H9 (cell line): ENCODE measurements around the gene GPR176. TPM values are rescaled to one million over a fixed set of nuclear protein-coding genes. Genes with fewer than 3 reads are reported as not detected.

Source experiments
- DNase-seq: peaks from one replicate; pipeline ENCODE4 v3.0.0-alpha.2; 2017
- H2AFZ ChIP-seq: one replicate; pipeline ENCODE4 v1.6.1; 2013; ENCODE audit warnings: mild to moderate bottlenecking, low read length, control low read depth, moderate library complexity
- H2AK5ac ChIP-seq: 2 replicates; pipeline ENCODE4 v1.6.1; 2013; ENCODE audit warnings: low read length, control low read depth, mixed read lengths; ENCODE audit not compliant: insufficient read length
- H2BK120ac ChIP-seq: one replicate; pipeline ENCODE4 v1.6.1; 2013; ENCODE audit warnings: low read depth, mild to moderate bottlenecking, low read length, control low read depth, inconsistent platforms; ENCODE audit not compliant: poor library complexity, severe bottlenecking
- H2BK12ac ChIP-seq: 2 replicates; pipeline ENCODE4 v1.6.1; 2013; ENCODE audit warnings: low read length, control low read depth, mixed read lengths, low read depth; ENCODE audit not compliant: insufficient read length
- H2BK15ac ChIP-seq: 2 replicates; pipeline ENCODE4 v1.6.1; 2013; ENCODE audit warnings: low read depth, low read length, control low read depth
- H2BK20ac ChIP-seq: one replicate; pipeline ENCODE4 v1.6.1; 2013; ENCODE audit warnings: low read depth, mild to moderate bottlenecking, low read length, control low read depth, inconsistent platforms; ENCODE audit not compliant: poor library complexity, severe bottlenecking
- H2BK5ac ChIP-seq: 2 replicates; pipeline ENCODE4 v1.6.1; 2013; ENCODE audit warnings: low read length, control low read depth, mixed read lengths; ENCODE audit not compliant: insufficient read length
- H3K14ac ChIP-seq: 2 replicates; pipeline ENCODE4 v1.6.1; 2013; ENCODE audit warnings: low read length, control low read depth; ENCODE audit not compliant: insufficient read depth
- H3K18ac ChIP-seq: 2 replicates; pipeline ENCODE4 v1.6.1; 2013; ENCODE audit warnings: low read depth, mild to moderate bottlenecking, mixed read lengths, low read length, control low read depth; ENCODE audit not compliant: insufficient read length
- H3K23ac ChIP-seq: 2 replicates; pipeline ENCODE4 v1.6.1; 2013; ENCODE audit warnings: low read length, control low read depth, mixed read lengths, low read depth; ENCODE audit not compliant: insufficient read length
- H3K23me2 ChIP-seq: 2 replicates; pipeline ENCODE4 v1.6.1; 2013; ENCODE audit warnings: low read depth, mild to moderate bottlenecking, mixed read lengths, low read length, control low read depth; ENCODE audit not compliant: insufficient read length, poor library complexity, severe bottlenecking
- H3K27ac ChIP-seq: 2 replicates; pipeline ENCODE4 v1.5.1; 2013; ENCODE audit warnings: low read length, control low read depth, mixed read lengths, low read depth; ENCODE audit not compliant: insufficient read length
- H3K27me3 ChIP-seq: 2 replicates; pipeline ENCODE4 v1.6.1; 2013; ENCODE audit warnings: low read length, control low read depth, inconsistent platforms; ENCODE audit not compliant: insufficient read depth
- H3K4ac ChIP-seq: 2 replicates; pipeline ENCODE4 v1.6.1; 2013; ENCODE audit warnings: low read depth, mild to moderate bottlenecking, control low read depth, inconsistent platforms, low read length, moderate library complexity
- H3K4me1 ChIP-seq: 2 replicates; pipeline ENCODE4 v1.6.1; 2013; ENCODE audit warnings: low read length, control low read depth, inconsistent platforms; ENCODE audit not compliant: insufficient read depth
- H3K4me2 ChIP-seq: 2 replicates; pipeline ENCODE4 v1.6.1; 2013; ENCODE audit warnings: low read length, control low read depth, mixed read lengths; ENCODE audit not compliant: insufficient read length, insufficient read depth
- H3K56ac ChIP-seq: 2 replicates; pipeline ENCODE4 v1.6.1; 2013; ENCODE audit warnings: low read depth, mild to moderate bottlenecking, mixed read lengths, low read length, control low read depth; ENCODE audit not compliant: insufficient read length
- H3K79me1 ChIP-seq: 2 replicates; pipeline ENCODE4 v1.6.1; 2013; ENCODE audit warnings: low read depth, mild to moderate bottlenecking, moderate library complexity, low read length, control low read depth, inconsistent platforms; ENCODE audit not compliant: insufficient read depth, poor library complexity, severe bottlenecking
- H3K79me2 ChIP-seq: 2 replicates; pipeline ENCODE4 v1.6.1; 2013; ENCODE audit warnings: low read length, control low read depth, inconsistent platforms; ENCODE audit not compliant: insufficient read depth
- H3K9ac ChIP-seq: 2 replicates; pipeline ENCODE4 v1.6.1; 2013; ENCODE audit warnings: low read length, control low read depth, mixed read lengths; ENCODE audit not compliant: insufficient read length; ENCODE audit errors: extremely low read depth
- H3K9me3 ChIP-seq: one replicate; pipeline ENCODE4 v1.6.1; 2013; ENCODE audit warnings: low read depth, low read length, inconsistent platforms; ENCODE audit not compliant: control insufficient read depth
- H3T11ph ChIP-seq: one replicate; pipeline ENCODE4 v1.6.1; 2013; ENCODE audit warnings: mild to moderate bottlenecking, low read length, control low read depth, inconsistent platforms
- H4K20me1 ChIP-seq: one replicate; pipeline ENCODE4 v1.6.1; 2013; ENCODE audit not compliant: control insufficient read depth, insufficient read length, insufficient read depth
- H4K5ac ChIP-seq: 2 replicates; pipeline ENCODE4 v1.6.1; 2013; ENCODE audit warnings: low read depth, mild to moderate bottlenecking, mixed read lengths, low read length, control low read depth; ENCODE audit not compliant: insufficient read length
- H4K8ac ChIP-seq: replicated peaks from 2 replicates; pipeline ENCODE4 v1.6.1; 2013; ENCODE audit warnings: low read length, control low read depth, mixed read lengths, low read depth; ENCODE audit not compliant: insufficient read length
- H4K91ac ChIP-seq: 2 replicates; pipeline ENCODE4 v1.6.1; 2013; ENCODE audit warnings: low read depth, mild to moderate bottlenecking, moderate library complexity, mixed read lengths, low read length, control low read depth; ENCODE audit not compliant: insufficient read length
- H3K27ac Mint-ChIP-seq, 3 experiments: 2 replicates in 2 of 3; 3 replicates in 1 of 3; pipeline ENCODE4 v1.8.0; 2020 to 2021; ENCODE audit warnings: mixed read lengths in 3 of 3, mild to moderate bottlenecking in 1 of 3, moderate library complexity in 1 of 3
- H3K27me3 Mint-ChIP-seq: 2 replicates; pipeline ENCODE4 v1.8.0; 2021; ENCODE audit warnings: low read depth, mild to moderate bottlenecking, moderate library complexity, mixed read lengths
- H3K36me3 Mint-ChIP-seq, 3 experiments: 2 replicates in 2 of 3; 3 replicates in 1 of 3; pipeline ENCODE4 v1.8.0; 2020 to 2021; ENCODE audit warnings: low read depth in 3 of 3, mixed read lengths in 3 of 3; ENCODE audit not compliant: insufficient read depth in 1 of 3
- H3K4me1 Mint-ChIP-seq, 2 experiments: 2 replicates each; pipeline ENCODE4 v1.8.0; 2020; ENCODE audit warnings: mixed read lengths in 2 of 2
- H3K4me3 Mint-ChIP-seq, 2 experiments: 2 replicates in 1 of 2; 3 replicates in 1 of 2; pipeline ENCODE4 v1.8.0; 2020 to 2021; ENCODE audit warnings: mild to moderate bottlenecking in 2 of 2, mixed read lengths in 2 of 2, moderate library complexity in 1 of 2
- H3K9me3 Mint-ChIP-seq, 2 experiments: 2 replicates in 1 of 2; 3 replicates in 1 of 2; pipeline ENCODE4 v1.8.0; 2020; ENCODE audit warnings: mild to moderate bottlenecking in 2 of 2, mixed read lengths in 2 of 2, moderate library complexity in 1 of 2
- CTCF ChIP-seq: fragments of 200-600 bp; sonication (generic); conservative IDR thresholded peaks from 3 replicates; pipeline ENCODE4 v1.8.0; 2021; ENCODE audit warnings: antibody characterized with exemption, mild to moderate bottlenecking
- total RNA-seq: library from RNA; stranded (reverse); gene quantifications from 2 replicates; pipeline ENCODE4 v1.2.1, GENCODE V29; 2021

GPR176 gene
- total RNA-seq, 1 experiment from 2014 or later, result 132 TPM

GRCh38 chr15:39817892-39818291, 102.2 kb downstream of the GPR176 start:
- Histone ChIP-seq H3K27ac (no peak overlapping the region), H3K4me1 (peaks cover 17% of the 10 kb centered on the region), H3K79me1 (peaks cover 11% of the 10 kb centered on the region), H2AK5ac (no peak overlapping the region), H3K79me2 (peaks cover 29% of the 10 kb centered on the region; the same call in 1 of the 2 replicates), H2AFZ (no peak overlapping the region), H3K14ac (no peak overlapping the region), H2BK120ac (no peak overlapping the region), H4K91ac (no peak overlapping the region), H4K5ac (no peak overlapping the region), H3K4ac (no peak overlapping the region), H3K23me2 (no peaks in the 10 kb centered on the region), H3K9ac (no peak overlapping the region), H3T11ph (no peak overlapping the region), H3K23ac (no peak overlapping the region), H2BK5ac (no peak overlapping the region), H3K4me2 (no peak overlapping the region), H4K20me1 (no peaks in the 10 kb centered on the region), H2BK15ac (no peak overlapping the region), H2BK12ac (no peak overlapping the region), H3K9me3 (no peaks in the 10 kb centered on the region), H3K27me3 (no peaks in the 10 kb centered on the region), H4K8ac (no peak overlapping the region), H3K18ac (no peak overlapping the region), H3K56ac (no peak overlapping the region), H2BK20ac (no peak overlapping the region)
- DNase-seq, result no peak
- H3K9me3 Mint-ChIP-seq, result no peaks in the 10 kb centered on the region
- H3K4me3 Mint-ChIP-seq, result no peak overlapping the region
- no peaks in the 10 kb centered on the region for H3K27me3 Mint-ChIP-seq
- peak overlapping the region in 1 of 3 experiments; percentile 72; a peak in 2 of 7 replicates for H3K27ac Mint-ChIP-seq
- peaks cover 4 to 9% (median 7%) of the 10 kb centered on the region in 3 experiments; a peak in 5 of 7 replicates for H3K36me3 Mint-ChIP-seq
- H3K4me1 Mint-ChIP-seq, result peaks cover 46 to 61% of the 10 kb centered on the region in 2 experiments
- TF ChIP-seq CTCF, result no peak
